ENCODE results near the gene NFASC. TPM values are rescaled to one million over a fixed set of nuclear protein-coding genes. Genes with fewer than 3 reads are reported as not detected.

NFASC gene
- total and polyA plus RNA-seq, 9 of the 15 experiments (the other 6 are each of a cell fraction or from before 2014, with no cell fraction given): 0.03 to 0.16 (median 0.06) TPM; not detected in 6

DNA sequence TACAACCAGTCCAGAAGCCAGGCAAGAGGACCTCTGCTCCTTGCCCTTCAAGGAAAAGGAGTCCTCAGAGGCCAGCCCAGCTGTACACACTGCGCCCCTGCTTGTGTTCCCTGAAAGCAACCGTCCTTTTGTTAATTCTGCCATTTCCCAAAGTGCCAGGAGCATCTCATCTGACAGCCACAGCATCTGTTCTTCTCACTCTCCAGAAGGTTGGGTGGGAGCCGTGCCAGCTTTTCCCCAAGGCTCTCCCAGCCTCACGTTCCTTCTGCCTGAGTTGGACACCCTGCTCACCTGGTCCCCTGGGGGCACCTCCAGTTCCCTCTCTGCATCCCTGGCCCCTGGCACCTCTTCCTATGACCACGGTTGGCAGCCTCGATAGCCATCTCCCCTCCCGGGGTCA, 161.8 kb downstream of the NFASC start:
- 0% methylated on average over 7 of the region's 7 CpGs for WGBS (ENCODE audit: insufficient coverage, low coverage, missing lambda C conversion rate)
- no peaks in the 10 kb centered on the region for H3K9me1 ChIP-seq (ENCODE audit: control insufficient read depth, insufficient read depth, low read length)
- DNase-seq (ENCODE audit: extremely low read depth in 1 of 4, low spot score in 3 of 4) (no peak), ATAC-seq (no peak), FAIRE-seq (no peak)
- H2AFZ ChIP-seq (ENCODE audit: low read depth, low read length): no peak overlapping the region
- BruUV-seq (replicated peaks): no TSS peak
- no peak overlapping the region for H3K4me2 ChIP-seq (ENCODE audit: insufficient read depth, low read length)
- peaks cover 18% of the 10 kb centered on the region; the same call in 1 of the 2 replicates for H4K20me1 ChIP-seq (replicated peaks; ENCODE audit: control insufficient read depth, insufficient read depth, low read length)
- in situ Hi-C loops (cut with MboI): no loop called here
- H3K79me2 ChIP-seq (ENCODE audit: control insufficient read depth, insufficient read depth, low read length): no peaks in the 10 kb centered on the region
- H3K4me1 ChIP-seq (replicated peaks in 1 of 2; ENCODE audit: control insufficient read depth in 2 of 2, insufficient read depth in 2 of 2, low read length in 2 of 2): no peaks in the 10 kb centered on the region
- intact Hi-C loops (cut with micrococcal nuclease): no loop called here
- H3K27me3 ChIP-seq (ENCODE audit: control insufficient read depth in 2 of 2, insufficient read depth in 2 of 2, low read length in 2 of 2): peaks cover 42 to 77% of the 10 kb centered on the region in 2 experiments
- H3K4me3 ChIP-seq: no peak overlapping the region
- no peak overlapping the region for H3K9ac ChIP-seq (ENCODE audit: insufficient read depth in 1 of 2, low read depth in 2 of 2, low read length in 2 of 2)
- CTCF ChIA-PET (ENCODE audit: low intra/inter-chr PET ratio): no interaction called here
- no peak overlapping the region for H3K27ac ChIP-seq (ENCODE audit: extremely low read depth, low read depth, low read length)
- H3K9me3 ChIP-seq (replicated peaks; ENCODE audit: control insufficient read depth, insufficient read depth, low read depth, low read length): no peaks in the 10 kb centered on the region
- POLR2A ChIA-PET: no interaction called here
- H3K36me3 ChIP-seq (ENCODE audit: control insufficient read depth, insufficient read depth, low read length): no peaks in the 10 kb centered on the region
- no peak for TF ChIP-seq FOXJ2 (tag; IDR thresholded peaks at IDR 0.05)
- no peak for TF ChIP-seq TARDBP (IDR thresholded peaks at IDR 0.05)
- no peak for TF ChIP-seq TCF7L2 (IDR thresholded peaks at IDR 0.05; ENCODE audit: low read depth, low read length)
- TF ChIP-seq, protein P1, sequence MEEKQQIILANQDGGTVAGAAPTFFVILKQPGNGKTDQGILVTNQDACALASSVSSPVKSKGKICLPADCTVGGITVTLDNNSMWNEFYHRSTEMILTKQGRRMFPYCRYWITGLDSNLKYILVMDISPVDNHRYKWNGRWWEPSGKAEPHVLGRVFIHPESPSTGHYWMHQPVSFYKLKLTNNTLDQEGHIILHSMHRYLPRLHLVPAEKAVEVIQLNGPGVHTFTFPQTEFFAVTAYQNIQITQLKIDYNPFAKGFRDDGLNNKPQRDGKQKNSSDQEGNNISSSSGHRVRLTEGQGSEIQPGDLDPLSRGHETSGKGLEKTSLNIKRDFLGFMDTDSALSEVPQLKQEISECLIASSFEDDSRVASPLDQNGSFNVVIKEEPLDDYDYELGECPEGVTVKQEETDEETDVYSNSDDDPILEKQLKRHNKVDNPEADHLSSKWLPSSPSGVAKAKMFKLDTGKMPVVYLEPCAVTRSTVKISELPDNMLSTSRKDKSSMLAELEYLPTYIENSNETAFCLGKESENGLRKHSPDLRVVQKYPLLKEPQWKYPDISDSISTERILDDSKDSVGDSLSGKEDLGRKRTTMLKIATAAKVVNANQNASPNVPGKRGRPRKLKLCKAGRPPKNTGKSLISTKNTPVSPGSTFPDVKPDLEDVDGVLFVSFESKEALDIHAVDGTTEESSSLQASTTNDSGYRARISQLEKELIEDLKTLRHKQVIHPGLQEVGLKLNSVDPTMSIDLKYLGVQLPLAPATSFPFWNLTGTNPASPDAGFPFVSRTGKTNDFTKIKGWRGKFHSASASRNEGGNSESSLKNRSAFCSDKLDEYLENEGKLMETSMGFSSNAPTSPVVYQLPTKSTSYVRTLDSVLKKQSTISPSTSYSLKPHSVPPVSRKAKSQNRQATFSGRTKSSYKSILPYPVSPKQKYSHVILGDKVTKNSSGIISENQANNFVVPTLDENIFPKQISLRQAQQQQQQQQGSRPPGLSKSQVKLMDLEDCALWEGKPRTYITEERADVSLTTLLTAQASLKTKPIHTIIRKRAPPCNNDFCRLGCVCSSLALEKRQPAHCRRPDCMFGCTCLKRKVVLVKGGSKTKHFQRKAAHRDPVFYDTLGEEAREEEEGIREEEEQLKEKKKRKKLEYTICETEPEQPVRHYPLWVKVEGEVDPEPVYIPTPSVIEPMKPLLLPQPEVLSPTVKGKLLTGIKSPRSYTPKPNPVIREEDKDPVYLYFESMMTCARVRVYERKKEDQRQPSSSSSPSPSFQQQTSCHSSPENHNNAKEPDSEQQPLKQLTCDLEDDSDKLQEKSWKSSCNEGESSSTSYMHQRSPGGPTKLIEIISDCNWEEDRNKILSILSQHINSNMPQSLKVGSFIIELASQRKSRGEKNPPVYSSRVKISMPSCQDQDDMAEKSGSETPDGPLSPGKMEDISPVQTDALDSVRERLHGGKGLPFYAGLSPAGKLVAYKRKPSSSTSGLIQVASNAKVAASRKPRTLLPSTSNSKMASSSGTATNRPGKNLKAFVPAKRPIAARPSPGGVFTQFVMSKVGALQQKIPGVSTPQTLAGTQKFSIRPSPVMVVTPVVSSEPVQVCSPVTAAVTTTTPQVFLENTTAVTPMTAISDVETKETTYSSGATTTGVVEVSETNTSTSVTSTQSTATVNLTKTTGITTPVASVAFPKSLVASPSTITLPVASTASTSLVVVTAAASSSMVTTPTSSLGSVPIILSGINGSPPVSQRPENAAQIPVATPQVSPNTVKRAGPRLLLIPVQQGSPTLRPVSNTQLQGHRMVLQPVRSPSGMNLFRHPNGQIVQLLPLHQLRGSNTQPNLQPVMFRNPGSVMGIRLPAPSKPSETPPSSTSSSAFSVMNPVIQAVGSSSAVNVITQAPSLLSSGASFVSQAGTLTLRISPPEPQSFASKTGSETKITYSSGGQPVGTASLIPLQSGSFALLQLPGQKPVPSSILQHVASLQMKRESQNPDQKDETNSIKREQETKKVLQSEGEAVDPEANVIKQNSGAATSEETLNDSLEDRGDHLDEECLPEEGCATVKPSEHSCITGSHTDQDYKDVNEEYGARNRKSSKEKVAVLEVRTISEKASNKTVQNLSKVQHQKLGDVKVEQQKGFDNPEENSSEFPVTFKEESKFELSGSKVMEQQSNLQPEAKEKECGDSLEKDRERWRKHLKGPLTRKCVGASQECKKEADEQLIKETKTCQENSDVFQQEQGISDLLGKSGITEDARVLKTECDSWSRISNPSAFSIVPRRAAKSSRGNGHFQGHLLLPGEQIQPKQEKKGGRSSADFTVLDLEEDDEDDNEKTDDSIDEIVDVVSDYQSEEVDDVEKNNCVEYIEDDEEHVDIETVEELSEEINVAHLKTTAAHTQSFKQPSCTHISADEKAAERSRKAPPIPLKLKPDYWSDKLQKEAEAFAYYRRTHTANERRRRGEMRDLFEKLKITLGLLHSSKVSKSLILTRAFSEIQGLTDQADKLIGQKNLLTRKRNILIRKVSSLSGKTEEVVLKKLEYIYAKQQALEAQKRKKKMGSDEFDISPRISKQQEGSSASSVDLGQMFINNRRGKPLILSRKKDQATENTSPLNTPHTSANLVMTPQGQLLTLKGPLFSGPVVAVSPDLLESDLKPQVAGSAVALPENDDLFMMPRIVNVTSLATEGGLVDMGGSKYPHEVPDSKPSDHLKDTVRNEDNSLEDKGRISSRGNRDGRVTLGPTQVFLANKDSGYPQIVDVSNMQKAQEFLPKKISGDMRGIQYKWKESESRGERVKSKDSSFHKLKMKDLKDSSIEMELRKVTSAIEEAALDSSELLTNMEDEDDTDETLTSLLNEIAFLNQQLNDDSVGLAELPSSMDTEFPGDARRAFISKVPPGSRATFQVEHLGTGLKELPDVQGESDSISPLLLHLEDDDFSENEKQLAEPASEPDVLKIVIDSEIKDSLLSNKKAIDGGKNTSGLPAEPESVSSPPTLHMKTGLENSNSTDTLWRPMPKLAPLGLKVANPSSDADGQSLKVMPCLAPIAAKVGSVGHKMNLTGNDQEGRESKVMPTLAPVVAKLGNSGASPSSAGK (IDR thresholded peaks at IDR 0.05): no peak
- no peak for TF ChIP-seq TAL1 (IDR thresholded peaks at IDR 0.05)
- TF ChIP-seq, protein P2, sequence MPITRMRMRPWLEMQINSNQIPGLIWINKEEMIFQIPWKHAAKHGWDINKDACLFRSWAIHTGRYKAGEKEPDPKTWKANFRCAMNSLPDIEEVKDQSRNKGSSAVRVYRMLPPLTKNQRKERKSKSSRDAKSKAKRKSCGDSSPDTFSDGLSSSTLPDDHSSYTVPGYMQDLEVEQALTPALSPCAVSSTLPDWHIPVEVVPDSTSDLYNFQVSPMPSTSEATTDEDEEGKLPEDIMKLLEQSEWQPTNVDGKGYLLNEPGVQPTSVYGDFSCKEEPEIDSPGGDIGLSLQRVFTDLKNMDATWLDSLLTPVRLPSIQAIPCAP (CRISPR knock-in tag; IDR thresholded peaks at IDR 0.05; ENCODE audit: borderline replicate concordance): no peak
- TF ChIP-seq ZNF12 (CRISPR knock-in tag; IDR thresholded peaks at IDR 0.05): no peak

Data from K562 (cell line).